H1 (cell line): ENCODE measurements around the gene MLF1. TPM values are rescaled to one million over a fixed set of nuclear protein-coding genes. Genes with fewer than 3 reads are reported as not detected.

Experiments
- CTCF ChIA-PET: fragments of 300-600 bp; sonication (Branson Sonifier 250); formaldehyde crosslinking; loops from one replicate; lab custom pipeline; 2021; ENCODE audit not compliant: partially characterized antibody; lab: Charles Lee
- POLR2A ChIA-PET: fragments of 300-600 bp; sonication (Branson Sonifier 250); formaldehyde crosslinking; loops from one replicate; lab custom pipeline; 2021; ENCODE audit warnings: inconsistent platforms; ENCODE audit not compliant: partially characterized antibody; lab: Charles Lee
- DNase-seq, 2 experiments: peaks; one replicate each; pipeline versions ENCODE4 v3.0.0 to v3.0.0-alpha.2; 2010 to 2022; ENCODE audit warnings: low spot score in 2 of 2, low read depth in 1 of 2, mixed read lengths in 1 of 2
- FAIRE-seq: peaks from 2 replicates; lab custom pipeline; 2011; peaks lifted over from hg19 to GRCh38; lab: Jason Lieb, UNC
- H2AFZ ChIP-seq: 2 replicates; pipeline ENCODE4 v1.8.1; 2012; ENCODE audit warnings: low read length, inconsistent platforms
- H2AK5ac ChIP-seq: 2 replicates; pipeline ENCODE4 v1.6.1; 2013; ENCODE audit warnings: low read depth, low read length
- H2BK120ac ChIP-seq: replicated peaks from 2 replicates; pipeline ENCODE3; 2013; ENCODE audit warnings: low read depth, low read length, inconsistent platforms
- H2BK12ac ChIP-seq: 2 replicates; pipeline ENCODE4 v1.6.1; 2013; ENCODE audit warnings: low read depth, low read length
- H2BK15ac ChIP-seq: 2 replicates; pipeline ENCODE4 v1.6.1; 2013; ENCODE audit warnings: low read length
- H2BK20ac ChIP-seq: 2 replicates; pipeline ENCODE4 v1.6.1; 2013; ENCODE audit warnings: low read length
- H2BK5ac ChIP-seq: 2 replicates; pipeline ENCODE4 v1.6.1; 2013; ENCODE audit warnings: low read depth, low read length
- H3K14ac ChIP-seq: 2 replicates; pipeline ENCODE4 v1.6.1; 2013; ENCODE audit warnings: inconsistent platforms; ENCODE audit not compliant: insufficient read length
- H3K18ac ChIP-seq: 2 replicates; pipeline ENCODE4 v1.6.1; 2013; ENCODE audit warnings: low read length; ENCODE audit errors: extremely low read depth
- H3K23ac ChIP-seq: 2 replicates; pipeline ENCODE4 v1.6.1; 2013; ENCODE audit warnings: inconsistent platforms; ENCODE audit not compliant: insufficient read length
- H3K23me2 ChIP-seq: 2 replicates; pipeline ENCODE4 v1.6.1; 2013; ENCODE audit warnings: low read depth, low read length
- H3K27ac ChIP-seq: 2 replicates; pipeline ENCODE4 v1.6.1; 2011; ENCODE audit warnings: low read depth, low read length, inconsistent platforms
- H3K27me3 ChIP-seq, 4 experiments: replicated peaks in 1 of 4; 1 replicate in 1 of 4; 2 replicates in 3 of 4; pipeline versions ENCODE4 v1.6.1 to v1.8.1; 2011 to 2013; ENCODE audit warnings: low read length in 3 of 4, mild to moderate bottlenecking in 3 of 4, inconsistent platforms in 2 of 4, mixed read lengths in 2 of 4, moderate library complexity in 1 of 4; ENCODE audit not compliant: control insufficient read depth in 3 of 4, insufficient read depth in 3 of 4; ENCODE audit errors: extremely low read depth in 1 of 4
- H3K36me3 ChIP-seq, 4 experiments: 2 replicates each; pipeline versions ENCODE4 v1.6.1 to v1.8.1; 2011 to 2013; ENCODE audit warnings: mild to moderate bottlenecking in 4 of 4, low read length in 3 of 4, moderate library complexity in 2 of 4, control low read depth in 1 of 4, inconsistent platforms in 1 of 4; ENCODE audit not compliant: insufficient read depth in 4 of 4, control insufficient read depth in 2 of 4
- H3K4ac ChIP-seq: replicated peaks from 2 replicates; pipeline ENCODE3; 2013; ENCODE audit warnings: low read length, low read depth, mixed read lengths, inconsistent platforms; ENCODE audit not compliant: insufficient read length
- H3K4me1 ChIP-seq, 4 experiments: replicated peaks in 1 of 4; 1 replicate in 1 of 4; 2 replicates in 3 of 4; pipeline versions ENCODE4 v1.6.1 to v1.8.1; 2011 to 2013; ENCODE audit warnings: low read length in 3 of 4, inconsistent platforms in 2 of 4, mixed read lengths in 1 of 4; ENCODE audit not compliant: insufficient read depth in 4 of 4, control insufficient read depth in 3 of 4
- H3K4me2 ChIP-seq, 2 experiments: 2 replicates each; pipeline versions ENCODE4 v1.6.1 to v1.8.1; 2011 to 2013; ENCODE audit warnings: low read depth in 2 of 2, low read length in 2 of 2, control low read depth in 1 of 2, inconsistent platforms in 1 of 2, mild to moderate bottlenecking in 1 of 2; ENCODE audit not compliant: insufficient read depth in 1 of 2
- H3K4me3 ChIP-seq, 4 experiments: fragments of 200-600, 300-600 bp in 1 of 4; sonication (generic), shearing (Covaris generic), sonication (Bioruptor Twin) in 1 of 4; 2 replicates each; pipeline versions ENCODE4 v1.5.1 to v1.8.1; 2011 to 2016; ENCODE audit warnings: low read length in 4 of 4, low read depth in 3 of 4, control low read depth in 2 of 4, inconsistent platforms in 2 of 4, mild to moderate bottlenecking in 2 of 4, mixed read lengths in 1 of 4, moderate library complexity in 1 of 4; ENCODE audit not compliant: insufficient read depth in 2 of 4; ENCODE audit errors: extremely low read depth in 1 of 4
- H3K56ac ChIP-seq: replicated peaks from 2 replicates; pipeline ENCODE3; 2013; ENCODE audit warnings: low read depth, mild to moderate bottlenecking, mixed read lengths, low read length, inconsistent platforms; ENCODE audit not compliant: insufficient read length
- H3K79me1 ChIP-seq: 2 replicates; pipeline ENCODE4 v1.6.1; 2013; ENCODE audit warnings: low read depth, low read length, control low read depth
- H3K79me2 ChIP-seq, 2 experiments: 2 replicates each; pipeline versions ENCODE4 v1.6.1 to v1.8.1; 2012 to 2013; ENCODE audit warnings: low read length in 2 of 2, mild to moderate bottlenecking in 2 of 2, inconsistent platforms in 1 of 2; ENCODE audit not compliant: insufficient read depth in 2 of 2, control insufficient read depth in 1 of 2
- H3K9ac ChIP-seq, 4 experiments: replicated peaks in 1 of 4; 1 replicate in 1 of 4; 2 replicates in 3 of 4; pipeline versions ENCODE4 v1.6.1 to v1.8.1; 2011 to 2013; ENCODE audit warnings: low read depth in 3 of 4, low read length in 3 of 4, control low read depth in 2 of 4, mild to moderate bottlenecking in 2 of 4, moderate library complexity in 2 of 4, inconsistent platforms in 1 of 4; ENCODE audit errors: extremely low read depth in 1 of 4
- H3K9me3 ChIP-seq, 2 experiments: 2 replicates each; pipeline versions ENCODE4 v1.6.1 to v1.8.1; 2012 to 2013; ENCODE audit warnings: mild to moderate bottlenecking in 2 of 2, moderate library complexity in 2 of 2, control low read depth in 1 of 2, inconsistent platforms in 1 of 2, low read depth in 1 of 2, low read length in 1 of 2, mixed read lengths in 1 of 2; ENCODE audit not compliant: insufficient read depth in 2 of 2
- H4K20me1 ChIP-seq, 2 experiments: replicated peaks in 1 of 2; 2 replicates each; pipeline versions ENCODE3 to v1.8.1; 2011 to 2013; ENCODE audit warnings: inconsistent platforms in 2 of 2, low read length in 2 of 2, mild to moderate bottlenecking in 1 of 2; ENCODE audit not compliant: insufficient read depth in 2 of 2, control insufficient read depth in 1 of 2
- H4K5ac ChIP-seq: 2 replicates; pipeline ENCODE4 v1.6.1; 2013; ENCODE audit warnings: low read length, low read depth, mixed read lengths, inconsistent platforms; ENCODE audit not compliant: insufficient read length
- H4K8ac ChIP-seq: 2 replicates; pipeline ENCODE4 v1.8.0; 2013; ENCODE audit warnings: mild to moderate bottlenecking, moderate library complexity, low read length, inconsistent platforms; ENCODE audit not compliant: insufficient read depth; ENCODE audit errors: extremely low read depth
- H4K91ac ChIP-seq: replicated peaks from 2 replicates; pipeline ENCODE3; 2013; ENCODE audit warnings: low read length, mixed read lengths, inconsistent platforms; ENCODE audit not compliant: insufficient read length
- ATF2 ChIP-seq: IDR thresholded peaks from 2 replicates; pipeline ENCODE4 v1.6.1; 2012; ENCODE audit warnings: low read length, inconsistent platforms
- BCL11A ChIP-seq, 2 experiments: IDR thresholded peaks; one replicate each; pipeline ENCODE4 v1.6.1; 2011; ENCODE audit warnings: low read depth in 2 of 2, low read length in 2 of 2, mild to moderate bottlenecking in 2 of 2
- CBX8 ChIP-seq: fragments of 300-800, 300-1000 bp; sonication (generic); IDR thresholded peaks from 2 replicates; pipeline ENCODE4 v1.7.1; 2016; ENCODE audit warnings: low read depth, low read length, borderline replicate concordance
- CTCF ChIP-seq, 3 experiments: IDR thresholded peaks; 1 replicate in 2 of 3; 2 replicates in 1 of 3; pipeline versions ENCODE4 v1.5.1 to v1.6.1; 2011; ENCODE audit warnings: low read length in 3 of 3, mild to moderate bottlenecking in 3 of 3, inconsistent platforms in 2 of 3, low read depth in 1 of 3, moderate library complexity in 1 of 3; ENCODE audit not compliant: insufficient read depth in 1 of 3; ENCODE audit errors: control extremely low read depth in 1 of 3
- EZH2 ChIP-seq: fragments of 200-600 bp; sonication (generic); IDR thresholded peaks from 2 replicates; pipeline ENCODE4 v1.7.1; 2012; ENCODE audit warnings: low read depth, mild to moderate bottlenecking, moderate library complexity, low read length, inconsistent platforms; ENCODE audit not compliant: severe bottlenecking
- FOSL1 ChIP-seq: IDR thresholded peaks from 2 replicates; pipeline ENCODE4 v1.6.1; 2011; ENCODE audit warnings: mild to moderate bottlenecking, low read depth, low read length, moderate library complexity; ENCODE audit not compliant: insufficient read depth
- HDAC6 ChIP-seq: IDR thresholded peaks from one replicate; pipeline ENCODE4 v1.7.1; 2012; ENCODE audit warnings: low read depth, mild to moderate bottlenecking, inconsistent platforms, low read length, moderate library complexity
- POLR2A ChIP-seq, 2 experiments: IDR thresholded peaks; 1 replicate in 1 of 2; 2 replicates in 1 of 2; pipeline ENCODE4 v1.6.1; 2011; ENCODE audit warnings: low read depth in 2 of 2, low read length in 2 of 2, mild to moderate bottlenecking in 2 of 2; ENCODE audit errors: control extremely low read depth in 1 of 2
- SP4 ChIP-seq: IDR thresholded peaks from 2 replicates; pipeline ENCODE4 v1.6.1; 2012; ENCODE audit warnings: low read length, inconsistent platforms
- TBP ChIP-seq: IDR thresholded peaks from 2 replicates; pipeline ENCODE4 v1.6.1; 2011; ENCODE audit warnings: low read depth, low read length, improper control_type of control experiment
- WGBS, 2 experiments: shearing (Covaris generic) in 1 of 2; methylation state at CpG; one replicate each; pipeline versions ENCODE4 v1.1.6 to v1.1.7; 2013 to 2015; ENCODE audit warnings: low lambda C conversion rate in 2 of 2, mixed read lengths in 2 of 2, inconsistent platforms in 1 of 2, low coverage in 1 of 2, missing lambda C conversion rate in 1 of 2; ENCODE audit not compliant: insufficient replicate concordance in 2 of 2, insufficient coverage in 1 of 2, insufficient read length in 1 of 2; ENCODE audit errors: extremely low coverage in 1 of 2, missing lambda C conversion rate in 1 of 2; 5-methylcytosine and 5-hydroxymethylcytosine counted together
- polyA plus RNA-seq, 7 experiments: library from polyadenylated mRNA; depleted of rRNA in 3 of 7; stranded (reverse) in 5 of 7; unstranded in 2 of 7; fragments of >200 nt in 5 of 7; fragments of 200-250 nt in 2 of 7; gene quantifications; 1 replicate in 5 of 7; 2 replicates in 1 of 7; 4 replicates in 1 of 7; pipeline versions ENCODE4 v1.2.1 to v1.2.3, GENCODE V29; 2011 to 2013; ENCODE audit warnings: missing spikeins in 2 of 7, mixed read lengths in 2 of 7
- total RNA-seq: library from RNA; stranded (reverse); fragmentation: NEBNext Ultra II Directional; extraction: Animal tissue kit (Norgen Biotek cat#: 25700); gene quantifications from 2 replicates; pipeline ENCODE4 v1.2.1, GENCODE V29; 2021

The MLF1 gene
- total and polyA plus RNA-seq, 2 of the 8 experiments (the other 6 are each of a cell fraction or from before 2014, with no cell fraction given), result 13.4 to 48.9 TPM

- H3K4ac ChIP-seq, result no peak overlapping the region
- no peak overlapping the region for H3K4me3 ChIP-seq
- H2BK15ac ChIP-seq, result no peak overlapping the region
- H3K4me1 ChIP-seq, result peaks cover 0 to 9% (median 3%) of the 10 kb centered on the region in 4 experiments; a peak in 2 of 7 replicates
- no peak overlapping the region for H3K23ac ChIP-seq
- H2BK12ac ChIP-seq, result no peak overlapping the region
- WGBS, 2 experiments, result 91% methylated on average over 3 of the region's 3 CpGs; no CpG with 5 or more reads in 1 of the 2 experiments
- H4K8ac ChIP-seq, result no peak overlapping the region
- no peak overlapping the region for H3K18ac ChIP-seq
- no peaks in the 10 kb centered on the region for H3K79me2 ChIP-seq
- peaks cover 0 to 13% (median 10%) of the 10 kb centered on the region in 4 experiments; a peak in 5 of 7 replicates for H3K27me3 ChIP-seq
- H4K5ac ChIP-seq, result no peak overlapping the region
- no peaks in the 10 kb centered on the region; the same call in 1 of the 2 replicates for H3K79me1 ChIP-seq
- no peak overlapping the region for H3K27ac ChIP-seq
- no peaks in the 10 kb centered on the region for H3K9me3 ChIP-seq
- DNase-seq (no peak), FAIRE-seq (no peak)
- no peak overlapping the region for H2AFZ ChIP-seq
- H3K4me2 ChIP-seq, result no peak overlapping the region
- no peak overlapping the region for H2BK20ac ChIP-seq
- H3K36me3 ChIP-seq, result no peaks in the 10 kb centered on the region
- no peak overlapping the region for H3K9ac ChIP-seq
- no peak overlapping the region for H3K56ac ChIP-seq
- no peak overlapping the region for H2BK5ac ChIP-seq
- H4K91ac ChIP-seq, result no peak overlapping the region
- H2BK120ac ChIP-seq, result no peak overlapping the region
- ChIA-PET CTCF (interaction anchor here (0.6 to 3.0 kb wide), 8 partner anchors 7 to 158 kb away, joined by 3 to 17 read pairs (median 5); partner anchors contain the start of genes GFM1 and LXN), POLR2A (no interaction called here)
- no peak overlapping the region for H3K14ac ChIP-seq
- H3K23me2 ChIP-seq, result peaks cover 17% of the 10 kb centered on the region
- H4K20me1 ChIP-seq, result peaks cover 0 to 2% of the 10 kb centered on the region in 2 experiments
- H2AK5ac ChIP-seq, result no peak overlapping the region
- TF ChIP-seq EZH2 (no peak), CTCF (IDR thresholded peaks at IDR 0.05; ENCODE audit: control extremely low read depth in 1 of 3, insufficient read depth in 1 of 3, low read depth in 1 of 3, low read length in 3 of 3) (no peak), SP4 (no peak), POLR2A (IDR thresholded peaks at IDR 0.05; ENCODE audit: control extremely low read depth in 1 of 2, low read depth in 2 of 2, low read length in 2 of 2) (no peak), HDAC6 (no peak), ATF2 (no peak), BCL11A (IDR thresholded peaks at IDR 0.05; ENCODE audit: low read depth in 2 of 2, low read length in 2 of 2) (no peak), TBP (no peak), FOSL1 (no peak), CBX8 (no peak)
These were observed 2.2 kb upstream of the MLF1 start for GRCh38 chr3:158568784-158569183.
